Suprapubic skin (tissue), 4 donors: ENCODE data around the gene KLHL29. TPM values are rescaled to one million over a fixed set of nuclear protein-coding genes. Genes with fewer than 3 reads are reported as not detected.

ENCODE experiments used
- DNase-seq, 2 donors: peaks; one replicate each; pipeline ENCODE4 v3.0.0-alpha.2; 2019; ENCODE audit warnings: low spot score in 2 of 2
- H3K27ac ChIP-seq: fragments of 200-600 bp; sonication (generic); one replicate; pipeline ENCODE4 v1.5.1; 2019
- H3K27me3 ChIP-seq: fragments of 200-600 bp; sonication (generic); one replicate; pipeline ENCODE4 v1.5.1; 2019
- H3K36me3 ChIP-seq: fragments of 200-600 bp; sonication (generic); one replicate; pipeline ENCODE4 v1.5.1; 2019
- H3K4me1 ChIP-seq: fragments of 200-600 bp; sonication (generic); one replicate; pipeline ENCODE4 v1.5.1; 2019
- H3K4me3 ChIP-seq: fragments of 200-600 bp; sonication (generic); one replicate; pipeline ENCODE4 v1.5.1; 2019; ENCODE audit warnings: mild to moderate bottlenecking
- H3K9me3 ChIP-seq: fragments of 200-600 bp; sonication (generic); one replicate; pipeline ENCODE4 v1.5.1; 2019
- CTCF ChIP-seq, 2 donors: fragments of 200-600 bp in 1 of 2; fragments of 450-650 bp in 1 of 2; sonication (generic) in 1 of 2; IDR thresholded peaks; one replicate each; pipeline ENCODE4 v1.5.1; 2016 to 2019; ENCODE audit warnings: antibody characterized with exemption in 2 of 2, mild to moderate bottlenecking in 1 of 2, moderate library complexity in 1 of 2
- EP300 ChIP-seq: sonication (generic); formaldehyde crosslinking; IDR thresholded peaks from one replicate; pipeline ENCODE4 v1.6.1; 2017; ENCODE audit warnings: antibody characterized with exemption
- POLR2A ChIP-seq, 2 donors: fragments of 450-650 bp; IDR thresholded peaks; one replicate each; pipeline ENCODE4 v1.6.1; 2017; ENCODE audit warnings: antibody characterized with exemption in 2 of 2, mild to moderate bottlenecking in 2 of 2, moderate library complexity in 2 of 2
- POLR2AphosphoS5 ChIP-seq, 3 donors: sonication (generic); formaldehyde crosslinking; IDR thresholded peaks; one replicate each; pipeline ENCODE4 v1.6.1; 2017; ENCODE audit warnings: antibody characterized with exemption in 3 of 3
- WGBS: methylation state at CpG from one replicate; pipeline ENCODE4 v1.1.5; 2018; 5-methylcytosine and 5-hydroxymethylcytosine counted together
- total RNA-seq, 4 donors: library from RNA; depleted of rRNA; stranded (reverse); fragments of >200 nt; gene quantifications; one replicate each; pipeline ENCODE4 v1.1.0, GENCODE V29; 2016

The KLHL29 gene
- total RNA-seq, 4 donors from 2014 or later, result 17.1 to 30.8 (median 20.7) TPM

- Histone ChIP-seq H3K27me3 (no peaks in the 10 kb centered on the region), H3K4me1 (peaks cover 13% of the 10 kb centered on the region), H3K27ac (no peak overlapping the region), H3K9me3 (no peaks in the 10 kb centered on the region), H3K36me3 (no peaks in the 10 kb centered on the region), H3K4me3 (no peak overlapping the region)
- TF ChIP-seq EP300, result no peak
- TF ChIP-seq POLR2AphosphoS5 (IDR thresholded peaks at IDR 0.05), result no peak
- TF ChIP-seq CTCF (IDR thresholded peaks at IDR 0.05), result no peak
- no peak for TF ChIP-seq POLR2A (IDR thresholded peaks at IDR 0.05)
- 97% methylated on average over 9 of the region's 12 CpGs for WGBS
- no peak for DNase-seq
These were observed 208.1 kb downstream of the KLHL29 start for GRCh38 chr2:23592898-23593751.

- no peak for TF ChIP-seq POLR2A (IDR thresholded peaks at IDR 0.05)
- peak; percentile 56 for TF ChIP-seq EP300
- no peak for TF ChIP-seq CTCF (IDR thresholded peaks at IDR 0.05)
- no peak for TF ChIP-seq POLR2AphosphoS5 (IDR thresholded peaks at IDR 0.05)
- H3K9me3 ChIP-seq, result no peaks in the 10 kb centered on the region
- peaks cover 10% of the 10 kb centered on the region for H3K4me1 ChIP-seq
- no peaks in the 10 kb centered on the region for H3K36me3 ChIP-seq
- no peak overlapping the region for H3K27ac ChIP-seq
- DNase-seq, result no peak
- WGBS, result 70% methylated on average over 20 of the region's 21 CpGs
- no peaks in the 10 kb centered on the region for H3K27me3 ChIP-seq
- H3K4me3 ChIP-seq, result no peak overlapping the region
These were observed 208.9 kb downstream of the KLHL29 start for GRCh38 chr2:23593752-23594459.

- H3K4me3 ChIP-seq, result no peak overlapping the region
- 62% methylated on average over 3 of the region's 3 CpGs for WGBS
These were observed 209.5 kb downstream of the KLHL29 start for GRCh38 chr2:23594460-23594825.

GRCh38 chr2:23595021-23595420, 210.0 kb downstream of the KLHL29 start:
- peaks cover 10% of the 10 kb centered on the region for H3K4me1 ChIP-seq
- H3K27ac ChIP-seq, result no peak overlapping the region
- TF ChIP-seq POLR2A (IDR thresholded peaks at IDR 0.05), result no peak
- TF ChIP-seq EP300, result no peak
- no peak for TF ChIP-seq POLR2AphosphoS5 (IDR thresholded peaks at IDR 0.05)
- TF ChIP-seq CTCF (IDR thresholded peaks at IDR 0.05), result no peak
- H3K4me3 ChIP-seq, result no peak overlapping the region
- no peaks in the 10 kb centered on the region for H3K27me3 ChIP-seq
- WGBS, result 84% methylated on average over 7 of the region's 7 CpGs
- no peaks in the 10 kb centered on the region for H3K36me3 ChIP-seq
- DNase-seq, result no peak
- no peaks in the 10 kb centered on the region for H3K9me3 ChIP-seq

More at GRCh38 chr2:23594460-23594825, 209.5 kb downstream of the KLHL29 start:
- TF ChIP-seq POLR2A (IDR thresholded peaks at IDR 0.05) (no peak), CTCF (IDR thresholded peaks at IDR 0.05) (no peak), POLR2AphosphoS5 (IDR thresholded peaks at IDR 0.05) (no peak), EP300 (no peak)
- no peak for DNase-seq
- Histone ChIP-seq H3K9me3 (no peaks in the 10 kb centered on the region), H3K27me3 (no peaks in the 10 kb centered on the region), H3K4me1 (peaks cover 10% of the 10 kb centered on the region), H3K36me3 (no peaks in the 10 kb centered on the region), H3K27ac (no peak overlapping the region)

- no peak overlapping the region for H3K4me3 ChIP-seq
- peaks cover 10% of the 10 kb centered on the region for H3K4me1 ChIP-seq
- DNase-seq, result no peak
- H3K27ac ChIP-seq, result no peak overlapping the region
- TF ChIP-seq EP300 (peak; percentile 29), POLR2A (IDR thresholded peaks at IDR 0.05) (no peak)
- 77% methylated on average over 10 of the region's 13 CpGs for WGBS
- no peaks in the 10 kb centered on the region for H3K27me3 ChIP-seq
- no peaks in the 10 kb centered on the region for H3K36me3 ChIP-seq
- no peaks in the 10 kb centered on the region for H3K9me3 ChIP-seq
These were observed 210.7 kb downstream of the KLHL29 start for GRCh38 chr2:23595601-23596251.
